Cardiac muscle cell (in vitro differentiated cells and primary cell): ENCODE results near the gene KLHL8. TPM values are rescaled to one million over a fixed set of nuclear protein-coding genes. Genes with fewer than 3 reads are reported as not detected.

Experiments
- DNase-seq, 2 donors: peaks; one replicate each; pipeline versions ENCODE4 v3.0.0 to v3.0.0-alpha.2; 2010 to 2017; ENCODE audit warnings: low read depth in 1 of 2, low spot score in 1 of 2
- H3K27ac ChIP-seq: fragments of 200-600 bp; sonication (generic); 2 replicates; pipeline ENCODE4 v1.5.1; 2016
- H3K27me3 ChIP-seq: fragments of 200-600 bp; sonication (generic); 2 replicates; pipeline ENCODE4 v1.6.0; 2016; ENCODE audit warnings: control low read depth
- H3K36me3 ChIP-seq: fragments of 200-600 bp; sonication (generic); 2 replicates; pipeline ENCODE4 v1.5.1; 2016; ENCODE audit warnings: control low read depth
- H3K4me1 ChIP-seq: fragments of 200-600 bp; sonication (generic); 2 replicates; pipeline ENCODE4 v1.8.1; 2017; ENCODE audit warnings: low read depth, mild to moderate bottlenecking, mixed run types
- H3K4me3 ChIP-seq: fragments of 200-600 bp; sonication (generic); 2 replicates; pipeline ENCODE4 v1.5.1; 2016; ENCODE audit warnings: mild to moderate bottlenecking
- H3K9me3 ChIP-seq: fragments of 200-600 bp; sonication (generic); 2 replicates; pipeline ENCODE4 v1.5.1; 2017; ENCODE audit warnings: low read depth, mild to moderate bottlenecking, control low read depth
- polyA plus RNA-seq: library from polyadenylated mRNA; unstranded; fragments of >200 nt; fragmentation: Nextera tagmentation; extraction: Ambion mirVana; gene quantifications from 2 replicates; pipeline ENCODE4 v1.2.1, GENCODE V29; 2016
- total RNA-seq: library from RNA; depleted of rRNA; stranded (reverse); fragments of >200 nt; gene quantifications from 2 replicates; pipeline ENCODE4 v1.2.3, GENCODE V29; 2016
- TF ChIP-seq, protein P1 (sequence below): IDR thresholded peaks from 2 replicates; pipeline ENCODE4 v1.5.1; 2012; ENCODE audit warnings: low read depth, mild to moderate bottlenecking, low read length

The KLHL8 gene
- total and polyA plus RNA-seq, 2 experiments from 2014 or later = 5.4 to 8.0 TPM

DNA sequence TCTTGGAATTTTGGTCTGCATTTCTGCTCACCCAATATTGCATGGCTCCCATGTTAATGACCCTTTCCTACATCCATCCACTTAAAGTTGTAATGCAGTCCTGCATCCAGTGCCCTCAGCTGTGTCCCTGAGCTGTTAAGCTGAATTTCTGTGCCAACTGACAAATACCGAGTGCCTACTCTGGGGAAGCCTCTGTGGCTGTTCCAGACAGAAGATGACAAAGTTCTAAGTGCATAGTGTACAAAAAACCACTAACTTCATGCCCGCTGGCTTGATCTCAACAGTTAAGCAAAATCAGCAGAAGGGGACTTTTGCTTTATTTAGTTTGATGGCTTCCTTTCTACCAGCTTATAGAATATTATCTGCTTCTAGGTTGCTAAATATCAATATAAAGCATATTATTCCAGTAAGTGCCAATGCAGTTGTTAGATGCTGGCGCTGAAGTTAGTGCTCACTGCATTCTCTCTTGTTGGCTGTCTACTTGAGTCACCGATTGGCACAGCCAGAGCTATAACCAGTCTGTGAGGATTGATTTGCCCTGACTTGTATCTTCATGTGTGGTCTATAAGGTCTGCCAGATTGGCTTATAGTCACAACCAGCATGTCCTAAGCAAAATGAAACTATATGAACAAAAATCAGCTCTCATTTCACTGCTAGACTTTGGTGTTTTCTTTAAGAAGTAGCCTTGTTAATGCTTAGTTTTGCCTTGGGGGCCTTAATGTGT, 98.9 kb downstream of the KLHL8 start:
- Histone ChIP-seq H3K36me3 (peaks cover 20% of the 10 kb centered on the region), H3K9me3 (no peaks in the 10 kb centered on the region), H3K4me3 (no peak overlapping the region), H3K27ac (peak overlapping the region; percentile 95), H3K4me1 (peaks cover 41% of the 10 kb centered on the region), H3K27me3 (no peaks in the 10 kb centered on the region)
- TF ChIP-seq, protein P1, sequence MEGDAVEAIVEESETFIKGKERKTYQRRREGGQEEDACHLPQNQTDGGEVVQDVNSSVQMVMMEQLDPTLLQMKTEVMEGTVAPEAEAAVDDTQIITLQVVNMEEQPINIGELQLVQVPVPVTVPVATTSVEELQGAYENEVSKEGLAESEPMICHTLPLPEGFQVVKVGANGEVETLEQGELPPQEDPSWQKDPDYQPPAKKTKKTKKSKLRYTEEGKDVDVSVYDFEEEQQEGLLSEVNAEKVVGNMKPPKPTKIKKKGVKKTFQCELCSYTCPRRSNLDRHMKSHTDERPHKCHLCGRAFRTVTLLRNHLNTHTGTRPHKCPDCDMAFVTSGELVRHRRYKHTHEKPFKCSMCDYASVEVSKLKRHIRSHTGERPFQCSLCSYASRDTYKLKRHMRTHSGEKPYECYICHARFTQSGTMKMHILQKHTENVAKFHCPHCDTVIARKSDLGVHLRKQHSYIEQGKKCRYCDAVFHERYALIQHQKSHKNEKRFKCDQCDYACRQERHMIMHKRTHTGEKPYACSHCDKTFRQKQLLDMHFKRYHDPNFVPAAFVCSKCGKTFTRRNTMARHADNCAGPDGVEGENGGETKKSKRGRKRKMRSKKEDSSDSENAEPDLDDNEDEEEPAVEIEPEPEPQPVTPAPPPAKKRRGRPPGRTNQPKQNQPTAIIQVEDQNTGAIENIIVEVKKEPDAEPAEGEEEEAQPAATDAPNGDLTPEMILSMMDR = no peak
- DNase-seq = peak in 1 of 2 donors; percentile 17

DNA sequence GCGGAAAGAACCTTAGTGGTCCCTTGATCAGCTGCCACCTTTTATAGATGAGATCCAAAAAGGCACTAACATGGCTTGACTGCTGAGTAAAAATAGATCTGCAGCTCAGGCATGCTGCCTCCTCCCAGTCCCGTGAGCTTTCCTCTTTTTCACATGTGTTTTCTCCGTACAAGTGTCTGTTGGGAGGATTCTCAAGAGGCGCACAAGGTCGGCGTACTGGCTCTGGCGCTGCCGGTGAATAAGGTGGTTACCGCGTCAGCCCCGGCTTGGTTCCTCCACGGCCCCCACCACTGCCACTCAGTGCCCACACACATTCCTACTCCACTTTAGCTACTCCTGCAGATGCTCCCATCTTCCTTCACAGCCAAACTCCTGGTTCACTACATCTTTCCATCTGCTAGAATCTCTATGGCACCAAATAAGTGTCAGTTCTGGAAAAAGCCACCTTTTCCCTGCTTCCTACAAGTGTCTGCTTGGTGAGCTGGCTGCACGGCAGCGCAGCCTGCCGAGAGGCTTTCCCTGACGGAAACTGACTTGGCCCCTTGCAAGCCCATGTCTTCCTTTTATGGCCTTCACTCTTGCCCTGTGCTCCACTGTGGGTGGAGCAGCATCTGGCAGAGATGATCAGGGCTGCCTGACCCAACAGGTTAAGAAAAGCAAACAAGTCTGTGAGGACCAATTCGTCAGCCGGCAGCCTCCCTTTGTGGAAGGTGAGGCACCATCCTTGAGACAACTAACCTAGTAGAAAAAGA, 99.8 kb downstream of the KLHL8 start:
- Histone ChIP-seq H3K9me3 (no peaks in the 10 kb centered on the region), H3K36me3 (peaks cover 12% of the 10 kb centered on the region), H3K27ac (peak overlapping the region; percentile 95), H3K4me3 (no peak overlapping the region), H3K27me3 (no peaks in the 10 kb centered on the region), H3K4me1 (peaks cover 41% of the 10 kb centered on the region)
- peak in 1 of 2 donors; percentile 45 for DNase-seq
- TF ChIP-seq, protein P1 = no peak

DNA sequence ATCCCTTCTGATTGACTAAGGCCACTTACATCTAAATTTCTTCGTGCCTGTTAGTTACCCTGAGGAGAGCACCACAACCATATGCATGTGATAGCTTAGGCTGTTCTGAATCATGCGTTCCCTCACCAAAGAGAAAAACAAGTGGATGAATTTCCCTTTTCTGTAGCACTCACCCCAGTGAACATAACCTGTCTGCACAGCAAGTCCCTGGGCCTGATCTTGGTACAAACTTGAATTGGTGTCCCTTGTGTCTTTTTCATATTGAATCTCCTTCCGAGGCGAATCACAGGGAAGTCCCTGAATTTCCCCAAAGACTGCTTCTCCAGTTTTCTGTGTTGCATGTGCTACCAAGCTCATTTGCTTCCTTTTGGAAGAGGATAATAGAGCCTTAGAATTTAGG, 100.4 kb downstream of the KLHL8 start:
- H3K36me3 ChIP-seq = peaks cover 10% of the 10 kb centered on the region
- H3K4me3 ChIP-seq = no peak overlapping the region
- peaks cover 41% of the 10 kb centered on the region for H3K4me1 ChIP-seq
- TF ChIP-seq, protein P1 = no peak
- H3K27ac ChIP-seq = peak overlapping the region; percentile 95
- no peaks in the 10 kb centered on the region for H3K27me3 ChIP-seq
- DNase-seq = no peak
- H3K9me3 ChIP-seq = no peaks in the 10 kb centered on the region

DNA sequence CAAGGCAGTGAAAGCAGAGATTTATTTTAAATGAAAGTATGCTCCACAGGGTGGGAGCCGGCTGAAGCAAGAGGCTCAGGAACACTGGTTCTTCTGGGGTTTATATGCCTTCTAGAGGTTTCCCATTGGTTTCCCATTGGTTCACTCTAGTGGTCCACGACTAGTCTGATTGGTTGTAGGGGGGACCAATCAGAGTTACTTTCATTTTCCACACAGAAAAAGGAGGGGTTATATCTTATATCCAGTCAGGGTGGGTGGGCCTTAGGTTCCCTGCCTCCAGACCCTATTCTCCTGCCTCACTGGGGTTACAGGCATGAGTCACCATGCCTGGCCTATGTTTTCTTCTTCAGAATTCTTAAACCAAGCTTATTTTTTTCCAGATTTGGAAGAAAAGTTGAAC, 101.6 kb downstream of the KLHL8 start:
- H3K4me3 ChIP-seq = no peak overlapping the region
- H3K36me3 ChIP-seq = peaks cover 10% of the 10 kb centered on the region
- no peaks in the 10 kb centered on the region for H3K27me3 ChIP-seq
- H3K4me1 ChIP-seq = peaks cover 41% of the 10 kb centered on the region
- peak overlapping the region; percentile 25 for H3K27ac ChIP-seq
- TF ChIP-seq, protein P1 = no peak
- peak in 1 of 2 donors; percentile 37 for DNase-seq
- no peaks in the 10 kb centered on the region for H3K9me3 ChIP-seq

DNA sequence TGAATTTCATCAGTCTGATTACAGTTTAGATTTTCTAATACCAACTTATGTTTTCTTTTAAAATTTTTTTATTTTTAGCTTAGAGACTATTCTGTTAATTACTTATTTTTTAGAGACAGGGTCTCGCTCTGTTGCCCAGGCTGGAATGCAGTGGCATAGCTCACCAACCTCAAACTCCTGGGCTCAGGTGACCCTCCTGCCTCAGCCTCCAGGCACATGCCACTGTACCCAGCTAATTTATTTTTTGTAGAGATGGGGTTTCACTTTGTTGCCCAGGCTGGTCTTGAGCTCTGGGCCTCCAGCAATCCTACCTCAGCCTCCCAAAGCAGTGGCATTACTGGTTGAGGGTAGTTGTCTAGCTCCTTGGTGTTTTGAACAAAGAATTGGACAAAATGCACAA, 102.0 kb downstream of the KLHL8 start:
- Histone ChIP-seq H3K4me1 (peaks cover 41% of the 10 kb centered on the region), H3K27me3 (no peaks in the 10 kb centered on the region), H3K27ac (peak overlapping the region; percentile 25), H3K4me3 (no peak overlapping the region), H3K36me3 (peaks cover 10% of the 10 kb centered on the region), H3K9me3 (no peaks in the 10 kb centered on the region)
- TF ChIP-seq, protein P1 = no peak
- DNase-seq = no peak
